GM11168 (cell line): Measurements from ENCODE around the gene PPP1R3A.

Source experiments
- in situ Hi-C: fragments of 300-500 bp; cut with MboI; formaldehyde crosslinking; loops from one replicate; pipeline ENCODE4 v1.12.0; 2022; ENCODE audit warnings: low sequenced_read_pairs; ENCODE audit not compliant: unreplicated experiment

The PPP1R3A gene

DNA sequence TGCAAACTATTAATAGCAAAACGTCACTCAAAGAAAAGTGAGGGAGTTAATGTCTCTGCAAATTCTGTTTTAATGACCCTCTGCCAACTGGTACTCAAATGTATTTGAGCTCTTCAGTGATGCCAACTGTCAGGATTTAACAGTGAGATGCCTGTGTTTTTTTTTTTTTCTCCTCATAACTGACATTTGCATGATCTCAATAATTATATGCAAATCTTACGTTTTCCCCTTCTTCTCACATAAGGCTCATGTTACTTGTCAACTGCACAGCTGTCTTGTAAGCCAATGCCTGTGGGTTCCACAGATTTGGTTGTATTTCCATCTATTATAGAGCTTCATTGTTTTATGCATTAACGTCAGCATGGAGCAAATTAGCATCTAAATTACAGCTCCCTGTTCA lies 38.2 kb downstream of the PPP1R3A start:
- in situ Hi-C loops, result no loop called here

DNA sequence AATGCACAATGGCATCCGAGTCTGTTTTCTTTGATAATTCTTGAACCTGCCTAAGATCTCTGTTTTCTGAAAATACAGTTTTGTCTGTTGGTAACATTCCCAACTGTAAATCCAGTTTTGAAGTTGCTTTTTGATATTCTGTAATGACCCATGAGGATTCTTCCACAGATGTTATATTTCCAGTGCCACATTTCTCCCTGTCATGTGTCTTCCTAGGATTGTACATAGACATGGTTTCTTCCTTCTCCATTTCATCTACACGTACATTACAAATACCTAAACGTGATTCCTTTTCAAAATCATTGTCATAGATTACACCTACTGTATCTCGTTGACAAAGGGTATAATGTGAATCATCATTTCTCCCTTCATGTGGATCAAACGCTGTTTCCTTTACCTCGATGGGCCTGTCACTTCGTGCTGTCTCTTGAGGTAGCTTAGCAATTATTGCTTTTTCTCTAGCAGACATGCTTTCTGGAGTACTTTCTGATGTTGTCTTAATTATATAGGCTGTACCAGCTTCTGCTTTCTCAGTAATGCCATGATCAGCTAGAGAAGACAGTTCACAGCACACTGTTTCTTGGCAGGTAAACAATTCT lies 40.3 kb downstream of the PPP1R3A start:
- in situ Hi-C loops, result no loop called here

DNA sequence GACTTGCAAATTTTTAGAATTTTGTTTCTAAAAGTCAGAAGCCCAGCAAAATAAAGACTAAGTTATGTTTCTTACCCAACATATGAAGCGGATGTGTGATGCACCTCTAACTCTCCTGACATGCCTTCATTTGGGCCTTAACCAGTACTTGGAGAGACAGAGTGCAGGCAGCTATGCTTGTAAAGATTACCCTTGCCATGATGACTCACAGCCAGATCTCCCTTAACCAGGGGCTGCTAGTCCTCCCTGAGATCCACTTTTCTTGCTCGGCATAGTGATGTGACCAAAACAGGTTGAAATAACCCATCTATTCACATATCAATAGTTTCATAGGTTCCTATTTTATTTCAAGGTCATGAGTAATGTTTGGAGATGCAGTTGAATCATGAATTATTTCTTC lies 43.6 kb downstream of the PPP1R3A start:
- in situ Hi-C loops, result no loop called here

DNA sequence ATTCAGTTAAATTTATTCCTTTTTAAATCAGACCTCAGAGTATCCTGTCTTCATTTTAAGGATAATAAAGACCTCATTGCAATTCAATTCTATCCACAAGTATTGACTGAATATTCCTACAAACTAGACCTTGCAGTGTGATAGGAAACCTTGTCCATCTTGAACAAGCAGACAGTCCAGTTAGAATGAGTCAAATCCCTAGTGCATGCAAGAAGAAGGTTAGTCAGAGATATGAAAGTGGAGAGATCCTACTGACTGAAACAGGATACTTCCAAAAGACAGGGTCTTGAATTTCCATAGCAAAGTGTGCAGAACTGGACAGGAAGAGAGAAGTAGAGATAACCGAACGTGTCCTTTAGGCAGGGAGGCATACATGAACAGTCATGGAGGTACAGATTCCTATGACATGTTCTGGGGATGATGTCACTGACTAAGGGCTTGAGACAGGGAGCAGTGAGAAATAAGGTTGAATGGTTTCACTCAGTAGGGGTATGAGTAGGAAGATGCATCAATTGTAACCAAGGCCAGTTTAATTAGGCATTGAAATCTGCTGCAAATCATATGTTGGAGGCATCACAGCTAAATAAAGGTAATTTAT lies 45.2 kb downstream of the PPP1R3A start:
- in situ Hi-C loops, result no loop called here

DNA sequence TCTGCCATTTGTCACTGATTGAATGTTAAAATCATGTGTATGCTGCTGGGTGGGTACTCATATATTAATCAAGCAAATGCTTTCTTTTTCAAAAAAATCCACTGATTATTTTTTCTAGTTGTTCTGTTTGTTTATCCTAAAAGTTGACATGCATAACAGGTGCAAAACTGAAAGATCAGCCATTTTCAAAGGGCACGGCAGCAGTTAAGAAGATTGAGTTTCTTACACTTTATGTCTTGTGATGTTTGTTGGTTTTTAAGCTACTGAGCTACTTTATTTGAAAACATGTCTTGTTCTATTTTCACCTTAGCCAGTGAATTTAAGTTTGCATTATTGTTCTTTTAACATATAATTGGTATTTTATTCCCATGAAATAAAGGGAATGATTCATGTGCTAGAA lies 45.8 kb downstream of the PPP1R3A start:
- in situ Hi-C loops, result no loop called here

DNA sequence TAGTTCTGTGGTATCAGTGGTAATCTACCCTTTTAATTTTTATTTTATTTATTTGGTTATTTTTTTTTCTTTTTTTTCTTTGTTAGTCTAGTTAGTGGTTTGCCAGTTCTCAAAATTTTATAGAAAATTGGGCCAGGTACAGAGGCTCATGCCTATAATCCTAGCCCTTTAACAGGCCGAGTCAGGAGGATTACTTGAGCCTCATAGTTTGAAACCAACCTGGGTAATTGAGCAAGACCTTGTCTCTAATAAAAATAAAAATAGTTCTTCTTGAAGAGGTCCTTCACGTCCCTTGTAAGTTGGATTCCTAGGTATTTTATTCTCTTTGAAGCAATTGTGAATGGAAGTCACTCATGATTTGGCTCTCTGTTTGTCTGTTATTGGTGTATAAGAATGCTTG lies 51.5 kb downstream of the PPP1R3A start:
- in situ Hi-C loops, result no loop called here

DNA sequence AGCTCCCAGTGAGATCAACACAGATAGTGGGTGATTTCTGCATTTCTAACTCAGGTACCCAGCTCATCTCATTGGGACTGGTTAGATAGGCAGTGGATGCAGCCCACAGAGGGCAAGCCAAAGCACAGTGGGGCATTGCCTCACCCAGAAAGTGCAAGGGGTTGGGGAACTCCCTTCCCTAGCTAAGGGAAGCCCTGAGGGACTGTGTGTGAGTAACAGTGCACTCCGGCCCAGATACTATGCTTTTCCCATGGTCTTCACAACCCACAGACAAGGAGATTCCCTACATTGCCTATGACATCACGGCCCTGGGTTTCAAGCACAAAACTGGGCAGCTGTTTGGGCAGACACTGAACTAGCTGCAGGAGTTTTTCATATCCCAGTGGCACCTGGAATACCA lies 62.8 kb downstream of the PPP1R3A start:
- in situ Hi-C loops, result no loop called here

DNA sequence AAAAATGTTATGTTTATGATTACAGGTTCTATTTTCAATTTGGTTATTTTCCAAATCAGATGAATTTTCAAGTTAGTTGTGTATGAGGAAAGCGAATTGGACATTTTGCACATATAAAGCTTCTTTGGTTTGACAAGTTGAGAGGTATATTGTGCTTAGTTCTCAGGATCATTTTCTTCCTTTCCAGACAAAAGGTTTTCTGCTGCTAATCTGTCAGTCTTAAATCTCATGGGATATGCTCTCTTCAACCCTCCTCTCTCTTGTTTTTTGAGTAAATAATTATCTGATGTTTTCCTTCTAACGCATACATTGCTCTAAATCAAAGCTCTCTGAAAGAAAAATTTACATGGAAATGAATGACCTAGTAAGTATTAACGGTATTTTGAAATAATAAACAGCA lies 77.9 kb downstream of the PPP1R3A start:
- in situ Hi-C loops, result no loop called here

DNA sequence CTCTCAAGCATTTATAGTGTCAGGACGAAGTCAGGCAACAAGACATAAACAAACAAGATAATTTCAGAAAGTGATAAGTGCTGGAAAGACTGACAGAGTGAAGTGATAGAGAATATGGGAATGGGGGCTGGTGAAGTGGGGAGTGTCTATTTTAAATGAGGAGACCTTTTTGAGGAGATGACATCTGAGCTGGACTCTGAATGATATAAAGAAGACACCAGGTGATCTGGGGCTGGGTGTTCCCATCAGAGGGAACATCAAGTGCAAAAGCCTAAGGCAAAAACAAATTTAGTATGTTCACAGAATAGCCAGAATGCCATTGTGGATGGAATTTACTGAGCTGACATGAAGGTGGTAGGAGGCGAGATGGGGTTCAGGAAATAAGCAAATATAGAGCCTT lies 83.4 kb downstream of the PPP1R3A start:
- in situ Hi-C loops, result no loop called here

DNA sequence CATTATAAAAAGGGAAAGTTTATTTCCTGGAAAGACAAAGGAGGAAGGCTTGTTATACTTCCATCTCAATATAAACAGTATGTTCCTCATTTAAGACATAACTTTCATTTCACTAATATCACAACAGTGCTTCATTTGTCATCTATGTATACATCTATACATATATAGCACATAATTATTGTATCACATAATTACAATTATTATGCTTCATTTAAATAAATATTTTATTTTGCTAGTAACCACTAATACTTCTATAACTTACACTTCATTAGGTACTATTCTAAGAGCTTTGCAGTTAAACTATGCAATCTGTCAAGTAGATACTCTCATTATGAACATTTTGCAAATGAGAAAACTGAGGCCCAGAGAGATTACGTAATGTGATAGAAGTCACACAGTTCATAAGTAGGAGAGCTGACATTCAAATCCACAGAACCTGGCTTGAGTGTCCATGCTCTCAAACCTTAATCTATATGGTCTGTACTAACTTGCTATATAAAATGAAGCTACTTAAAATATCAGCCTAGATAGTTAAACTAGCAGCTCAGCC lies 86.5 kb downstream of the PPP1R3A start:
- in situ Hi-C loops, result no loop called here

DNA sequence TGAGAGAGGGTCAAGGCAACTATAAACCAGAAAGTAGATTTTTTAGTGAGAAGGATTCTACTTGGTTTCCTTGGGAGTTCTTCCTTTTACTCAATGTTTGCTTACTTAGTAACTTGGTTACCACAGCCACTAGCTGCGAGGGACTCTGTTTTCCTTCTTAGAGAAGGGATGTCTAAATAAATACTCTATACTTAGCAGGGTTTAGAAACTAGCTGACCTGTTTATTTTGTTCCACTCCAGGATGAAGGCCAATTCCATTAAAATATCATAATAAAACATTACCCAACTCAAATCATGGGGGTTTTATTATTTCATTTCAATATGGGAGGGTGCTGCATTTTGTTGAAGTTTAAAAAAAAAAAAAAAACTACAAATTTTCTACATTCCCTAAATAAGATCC lies 87.3 kb downstream of the PPP1R3A start:
- in situ Hi-C loops, result no loop called here

DNA sequence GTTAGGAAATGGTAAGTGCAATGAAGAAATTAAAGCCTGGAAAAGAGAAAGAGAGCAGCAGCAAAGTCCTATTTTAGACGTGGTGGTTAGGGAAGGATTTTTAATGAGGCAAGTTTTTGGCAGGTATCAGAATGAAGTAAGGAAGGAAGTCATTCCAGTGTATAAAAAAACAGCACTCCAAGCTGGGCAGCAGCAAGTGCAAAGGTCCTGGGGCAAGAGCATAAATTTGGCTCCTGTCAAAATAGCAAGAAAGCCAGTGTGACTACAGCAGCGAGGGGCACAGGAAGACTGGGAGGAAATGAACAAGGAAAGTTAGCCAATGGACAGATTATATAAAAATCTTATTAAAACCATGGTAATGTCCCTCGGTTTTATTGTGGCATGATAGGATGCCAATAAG lies 90.2 kb downstream of the PPP1R3A start:
- in situ Hi-C loops, result no loop called here
